Osteocyte (in vitro differentiated cells): ENCODE data around the gene SPAG17. TPM values are rescaled to one million over a fixed set of nuclear protein-coding genes. Genes with fewer than 3 reads are reported as not detected.

Experiments used
- DNase-seq: peaks from one replicate; pipeline ENCODE4 v3.0.0; 2021; ENCODE audit warnings: mixed read lengths; ENCODE audit not compliant: unreplicated experiment; ENCODE audit errors: extremely low spot score
- H3K27ac Mint-ChIP-seq: one replicate; pipeline ENCODE4 v1.8.0; 2021; ENCODE audit warnings: mild to moderate bottlenecking, mixed read lengths; ENCODE audit not compliant: unreplicated experiment
- H3K27me3 Mint-ChIP-seq: one replicate; pipeline ENCODE4 v1.8.0; 2021; ENCODE audit warnings: mixed read lengths; ENCODE audit not compliant: unreplicated experiment
- H3K36me3 Mint-ChIP-seq: one replicate; pipeline ENCODE4 v1.8.0; 2021; ENCODE audit warnings: mixed read lengths; ENCODE audit not compliant: unreplicated experiment
- H3K4me1 Mint-ChIP-seq: one replicate; pipeline ENCODE4 v1.8.0; 2021; ENCODE audit warnings: mixed read lengths; ENCODE audit not compliant: unreplicated experiment
- H3K4me3 Mint-ChIP-seq: one replicate; pipeline ENCODE4 v1.8.0; 2021; ENCODE audit warnings: mild to moderate bottlenecking, moderate library complexity, mixed read lengths; ENCODE audit not compliant: unreplicated experiment
- H3K9me3 Mint-ChIP-seq: one replicate; pipeline ENCODE4 v1.8.0; 2021; ENCODE audit warnings: mixed read lengths; ENCODE audit not compliant: unreplicated experiment
- total RNA-seq: library from RNA; stranded (reverse); gene quantifications from 2 replicates; pipeline ENCODE4 v1.2.1, GENCODE V29; 2021
- TF ChIP-seq, protein P1 (sequence below): fragments of 200-600 bp; sonication (generic); IDR thresholded peaks from 2 replicates; pipeline ENCODE4 v1.5.0; 2021; ENCODE audit warnings: antibody characterized with exemption, mild to moderate bottlenecking, moderate library complexity

The SPAG17 gene
- total RNA-seq, 1 donor from 2014 or later, result not detected

DNA sequence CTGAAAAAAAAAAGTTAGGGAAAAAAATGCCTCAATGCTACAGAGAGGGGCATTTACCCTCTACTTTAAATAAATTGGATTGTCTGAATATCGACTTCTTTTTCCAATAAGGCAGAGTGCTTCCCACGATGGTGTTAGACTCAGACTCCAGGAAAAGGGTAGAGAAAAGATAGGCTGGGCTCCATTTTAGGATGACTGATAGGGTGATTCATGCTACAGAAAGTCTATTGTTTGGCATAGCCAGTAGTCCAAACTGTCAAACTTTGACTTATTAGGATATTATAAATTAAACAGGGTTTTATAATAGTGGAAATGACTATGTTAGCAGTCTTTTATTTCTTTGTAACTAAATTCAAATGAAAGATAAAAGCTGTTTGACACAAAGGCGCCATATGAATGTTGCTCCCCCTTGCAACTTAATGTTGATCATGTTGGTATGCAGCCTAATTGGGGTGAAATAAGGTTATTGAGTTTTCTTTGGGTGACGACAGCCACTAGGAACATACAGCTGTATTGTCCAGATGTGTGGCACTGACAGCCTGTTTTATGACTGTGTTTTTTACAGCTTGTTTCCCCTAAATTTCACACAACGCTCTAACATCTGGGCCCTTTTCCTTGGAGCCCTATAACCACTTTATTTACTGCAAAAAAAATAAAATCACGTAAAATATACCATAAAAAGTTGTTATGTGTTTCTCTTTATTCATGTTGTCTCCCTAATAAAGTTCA is 69.3 kb downstream of the SPAG17 start:
- Mint-ChIP-seq H3K4me3 (no peak overlapping the region), H3K27me3 (no peaks in the 10 kb centered on the region), H3K36me3 (no peaks in the 10 kb centered on the region), H3K9me3 (no peaks in the 10 kb centered on the region), H3K27ac (no peak overlapping the region), H3K4me1 (peaks cover 25% of the 10 kb centered on the region)
- TF ChIP-seq, protein P1, sequence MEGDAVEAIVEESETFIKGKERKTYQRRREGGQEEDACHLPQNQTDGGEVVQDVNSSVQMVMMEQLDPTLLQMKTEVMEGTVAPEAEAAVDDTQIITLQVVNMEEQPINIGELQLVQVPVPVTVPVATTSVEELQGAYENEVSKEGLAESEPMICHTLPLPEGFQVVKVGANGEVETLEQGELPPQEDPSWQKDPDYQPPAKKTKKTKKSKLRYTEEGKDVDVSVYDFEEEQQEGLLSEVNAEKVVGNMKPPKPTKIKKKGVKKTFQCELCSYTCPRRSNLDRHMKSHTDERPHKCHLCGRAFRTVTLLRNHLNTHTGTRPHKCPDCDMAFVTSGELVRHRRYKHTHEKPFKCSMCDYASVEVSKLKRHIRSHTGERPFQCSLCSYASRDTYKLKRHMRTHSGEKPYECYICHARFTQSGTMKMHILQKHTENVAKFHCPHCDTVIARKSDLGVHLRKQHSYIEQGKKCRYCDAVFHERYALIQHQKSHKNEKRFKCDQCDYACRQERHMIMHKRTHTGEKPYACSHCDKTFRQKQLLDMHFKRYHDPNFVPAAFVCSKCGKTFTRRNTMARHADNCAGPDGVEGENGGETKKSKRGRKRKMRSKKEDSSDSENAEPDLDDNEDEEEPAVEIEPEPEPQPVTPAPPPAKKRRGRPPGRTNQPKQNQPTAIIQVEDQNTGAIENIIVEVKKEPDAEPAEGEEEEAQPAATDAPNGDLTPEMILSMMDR, result no peak
- no peak for DNase-seq

DNA sequence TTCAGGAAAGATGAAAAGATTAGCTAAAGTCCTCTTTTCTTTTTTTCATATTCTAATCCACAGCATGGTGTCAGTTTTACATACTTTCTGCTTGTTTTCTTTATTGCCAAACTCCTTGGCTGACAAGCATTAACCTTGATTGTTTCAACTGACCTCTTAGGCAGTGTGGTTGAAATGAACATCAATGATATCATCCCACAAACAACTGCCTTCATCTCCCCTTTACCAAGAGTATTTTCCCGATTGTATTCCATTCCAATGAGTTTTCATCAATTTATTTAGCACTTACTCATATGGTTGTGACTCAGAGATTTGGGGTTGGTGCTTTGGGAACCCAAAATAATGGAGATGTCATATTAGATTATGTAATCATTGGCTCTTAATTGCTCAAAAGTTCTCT is 71.8 kb downstream of the SPAG17 start:
- peaks cover 22% of the 10 kb centered on the region for H3K4me1 Mint-ChIP-seq
- H3K27me3 Mint-ChIP-seq, result no peaks in the 10 kb centered on the region
- H3K27ac Mint-ChIP-seq, result no peak overlapping the region
- H3K4me3 Mint-ChIP-seq, result no peak overlapping the region
- no peaks in the 10 kb centered on the region for H3K36me3 Mint-ChIP-seq
- no peaks in the 10 kb centered on the region for H3K9me3 Mint-ChIP-seq
- TF ChIP-seq, protein P1, result no peak
- DNase-seq, result no peak

DNA sequence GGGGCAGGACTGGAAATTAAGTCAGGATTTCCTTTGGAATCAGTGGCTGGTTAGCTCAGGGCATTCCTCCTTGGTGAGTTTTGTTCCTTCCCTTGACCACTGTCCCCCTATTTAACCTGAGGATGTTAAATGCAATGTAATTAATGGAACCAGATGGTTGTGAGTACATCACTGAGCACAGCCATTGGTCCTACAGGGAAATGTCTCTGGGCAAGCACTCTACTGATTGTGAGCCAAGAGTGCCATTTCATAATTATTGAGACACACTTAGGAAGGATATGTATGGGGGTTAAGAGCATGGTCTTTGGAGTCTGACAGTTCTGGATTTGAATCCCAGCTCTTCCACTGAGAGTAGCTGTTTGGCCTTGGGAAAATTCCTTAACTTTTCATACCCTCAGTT is 74.4 kb downstream of the SPAG17 start:
- H3K9me3 Mint-ChIP-seq, result no peaks in the 10 kb centered on the region
- H3K4me1 Mint-ChIP-seq, result peaks cover 12% of the 10 kb centered on the region
- H3K27me3 Mint-ChIP-seq, result peaks cover 2% of the 10 kb centered on the region
- H3K27ac Mint-ChIP-seq, result no peak overlapping the region
- no peaks in the 10 kb centered on the region for H3K36me3 Mint-ChIP-seq
- no peak overlapping the region for H3K4me3 Mint-ChIP-seq
- DNase-seq, result no peak
- TF ChIP-seq, protein P1, result no peak

DNA sequence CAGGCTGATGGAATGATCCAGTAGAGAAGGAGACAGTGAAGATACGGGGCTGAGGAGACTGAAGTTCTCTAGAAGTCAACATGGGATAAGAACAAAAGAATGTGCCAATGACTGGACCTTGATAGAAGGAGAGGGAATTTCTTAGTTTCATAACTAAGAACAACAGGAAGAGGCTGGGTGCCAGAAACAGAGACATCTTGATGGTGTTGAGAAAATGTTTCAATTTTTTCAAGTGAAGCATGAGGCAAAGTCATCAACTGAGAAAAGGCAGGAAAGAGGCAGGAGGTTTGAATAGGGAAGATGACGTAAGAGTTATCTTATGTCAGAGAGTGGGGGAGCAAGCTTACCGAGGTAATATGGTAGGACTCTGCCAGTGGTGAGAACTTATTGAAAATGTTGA is 80.1 kb downstream of the SPAG17 start:
- Mint-ChIP-seq H3K36me3 (no peaks in the 10 kb centered on the region), H3K27ac (no peak overlapping the region), H3K4me1 (peaks cover 21% of the 10 kb centered on the region), H3K9me3 (no peaks in the 10 kb centered on the region), H3K27me3 (peaks cover 2% of the 10 kb centered on the region), H3K4me3 (no peak overlapping the region)
- DNase-seq, result no peak
- TF ChIP-seq, protein P1, result no peak

DNA sequence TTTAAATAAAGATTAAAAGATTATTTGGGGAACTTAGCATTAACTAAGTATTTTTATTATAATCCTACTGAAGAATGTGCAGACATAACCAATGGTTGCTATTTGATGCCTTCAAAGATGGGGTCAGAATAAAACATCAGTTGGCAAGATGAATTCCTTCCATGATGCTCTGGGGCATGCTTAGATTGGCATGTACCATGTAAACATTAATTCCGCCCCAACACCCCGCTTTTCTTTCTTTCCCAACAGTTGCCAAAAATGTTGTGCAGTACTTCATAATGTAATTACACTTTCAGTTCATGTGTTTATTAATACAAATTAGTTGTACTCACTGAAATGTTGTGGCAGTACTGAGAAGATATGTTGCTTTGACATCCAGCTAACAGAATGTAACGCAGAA is 82.6 kb downstream of the SPAG17 start:
- no peak for DNase-seq
- H3K27ac Mint-ChIP-seq, result no peak overlapping the region
- H3K27me3 Mint-ChIP-seq, result peaks cover 2% of the 10 kb centered on the region
- H3K4me3 Mint-ChIP-seq, result no peak overlapping the region
- peaks cover under 1% of the 10 kb centered on the region for H3K9me3 Mint-ChIP-seq
- peaks cover 30% of the 10 kb centered on the region for H3K4me1 Mint-ChIP-seq
- H3K36me3 Mint-ChIP-seq, result no peaks in the 10 kb centered on the region
- TF ChIP-seq, protein P1, result no peak
